RWPE1 (cell line): ENCODE measurements around the gene UQCRHL.
A peak's percentile ranks its signal among the peaks of the same experiment; 100 is the strongest.

Source experiments
- CTCF ChIA-PET: fragments of 350-600 bp; sonication (Branson Sonifier 250); formaldehyde crosslinking; extraction: SDS; loops from one replicate; lab custom pipeline; 2021; lab: Yijun Ruan, JAX
- POLR2A ChIA-PET: fragments of 400-600 bp; formaldehyde crosslinking; extraction: SDS; loops from one replicate; lab custom pipeline; 2020; ENCODE audit warnings: antibody characterized with exemption; ENCODE audit not compliant: low non-redundant PET; lab: Yijun Ruan, JAX
- DNase-seq: peaks from one replicate; pipeline ENCODE4 v3.0.0; 2012; ENCODE audit warnings: low spot score
- H3K27ac ChIP-seq: fragments of 450-650 bp; 2 replicates; pipeline ENCODE4 v1.5.1; 2017
- CTCF ChIP-seq: fragments of 450-650 bp; conservative IDR thresholded peaks from 2 replicates; pipeline ENCODE4 v1.5.1; 2017; ENCODE audit warnings: low read depth, mild to moderate bottlenecking

The UQCRHL gene

GRCh38 chr1:15826810-15827507, 19.5 kb upstream of the UQCRHL start:
- no peak overlapping the region for H3K27ac ChIP-seq
- ChIA-PET POLR2A (no interaction called here), CTCF (no interaction called here)
- DNase-seq = no peak
- no peak for TF ChIP-seq CTCF

GRCh38 chr1:15825800-15826199, 18.4 kb upstream of the UQCRHL start:
- no peak for TF ChIP-seq CTCF
- ChIA-PET CTCF (no interaction called here), POLR2A (no interaction called here)
- no peak for DNase-seq
- H3K27ac ChIP-seq = no peak overlapping the region

- POLR2A ChIA-PET = no interaction called here
- CTCF ChIA-PET = interaction anchor here (0.7 kb wide), 2 partner anchors 28 to 259 kb away, joined by 3 to 4 read pairs; no protein-coding TSS in a partner anchor
- no peak for TF ChIP-seq CTCF
- DNase-seq = no peak
- H3K27ac ChIP-seq = peak overlapping the region; percentile 35; the same call in 1 of the 2 replicates
Observed at GRCh38 chr1:15820478-15820877, 13.0 kb upstream of the UQCRHL start.

- DNase-seq = no peak
- H3K27ac ChIP-seq = peak overlapping the region; percentile 74
- ChIA-PET CTCF (interaction anchor here (0.6 to 1.6 kb wide), 5 partner anchors 14 to 1105 kb away, joined by 3 to 9 read pairs (median 4); partner anchors contain the start of gene CROCC), POLR2A (no interaction called here)
- no peak for TF ChIP-seq CTCF
Observed at GRCh38 chr1:15816674-15817073, 9.2 kb upstream of the UQCRHL start.

GRCh38 chr1:15810073-15810472, 2.6 kb upstream of the UQCRHL start:
- POLR2A ChIA-PET = no interaction called here

GRCh38 chr1:15808955-15809354, 1.5 kb upstream of the UQCRHL start:
- POLR2A ChIA-PET = no interaction called here

More at GRCh38 chr1:15810073-15810472, 2.6 kb upstream of the UQCRHL start:
- no peak overlapping the region for H3K27ac ChIP-seq
- no peak for DNase-seq
- CTCF ChIA-PET = interaction anchor here (0.5 to 0.7 kb wide), 3 partner anchors 50 to 101 kb away, joined by 3 to 4 read pairs (median 4); no protein-coding TSS in a partner anchor
- no peak for TF ChIP-seq CTCF

More at GRCh38 chr1:15808955-15809354, 1.5 kb upstream of the UQCRHL start:
- no peak for DNase-seq
- no peak for TF ChIP-seq CTCF
- CTCF ChIA-PET = interaction anchor here (0.7 kb wide), 1 partner anchor 27 kb away, joined by 6 read pairs; no protein-coding TSS in a partner anchor
- no peak overlapping the region for H3K27ac ChIP-seq
